CD4-positive, alpha-beta T cell (primary cell): ENCODE measurements around the gene IDNK. TPM values are rescaled to one million over a fixed set of nuclear protein-coding genes. Genes with fewer than 3 reads are reported as not detected.

Experiments
- ATAC-seq: fragments of 200-7000 bp; cut with Tn5 transposase; one replicate; pipeline ENCODE4 v1.10.0; 2022; ENCODE audit warnings: mild to moderate bottlenecking; ENCODE audit not compliant: poor library complexity
- CTCF ChIA-PET: fragments of 350-600 bp; sonication (Branson Sonifier 250); formaldehyde crosslinking; loops from one replicate; lab custom pipeline; 2021; ENCODE audit warnings: antibody characterized with exemption, inconsistent platforms; lab: Charles Lee
- POLR2A ChIA-PET: fragments of 350-600 bp; sonication (Branson Sonifier 250); formaldehyde crosslinking; loops from one replicate; lab custom pipeline; 2021; ENCODE audit warnings: antibody characterized with exemption, inconsistent platforms; lab: Charles Lee
- DNase-seq, 14 experiments: peaks; one replicate each; pipeline ENCODE4 v3.0.0-alpha.2; 2013 to 2020; ENCODE audit warnings: mixed read lengths in 2 of 14
- H3K27ac ChIP-seq, 2 donors: one replicate each; pipeline versions ENCODE4 v1.5.1 to v1.7.0; 2013; ENCODE audit warnings: low read length in 2 of 2, low read depth in 1 of 2, mild to moderate bottlenecking in 1 of 2
- H3K27me3 ChIP-seq, 2 experiments: 1 replicate in 1 of 2; 2 replicates in 1 of 2; pipeline versions ENCODE4 v1.6.1 to v1.7.0; 2013; ENCODE audit warnings: low read length in 2 of 2, control low read depth in 1 of 2, mild to moderate bottlenecking in 1 of 2, moderate library complexity in 1 of 2; ENCODE audit not compliant: insufficient read depth in 2 of 2, control insufficient read depth in 1 of 2
- H3K36me3 ChIP-seq: one replicate; pipeline ENCODE4 v1.6.1; 2013; ENCODE audit warnings: low read length, control low read depth; ENCODE audit not compliant: insufficient read depth
- H3K4me1 ChIP-seq: one replicate; pipeline ENCODE4 v1.6.1; 2013; ENCODE audit warnings: low read length, control low read depth; ENCODE audit not compliant: insufficient read depth
- H3K4me3 ChIP-seq: one replicate; pipeline ENCODE4 v1.5.1; 2013; ENCODE audit warnings: mild to moderate bottlenecking, low read length, moderate library complexity
- H3K9me3 ChIP-seq, 2 experiments: 1 replicate in 1 of 2; 2 replicates in 1 of 2; pipeline versions ENCODE4 v1.6.1 to v1.7.0; 2013; ENCODE audit warnings: low read length in 2 of 2, mild to moderate bottlenecking in 2 of 2, control low read depth in 1 of 2, moderate library complexity in 1 of 2; ENCODE audit not compliant: control insufficient read depth in 1 of 2, insufficient read depth in 1 of 2
- H3K27ac Mint-ChIP-seq: one replicate; pipeline ENCODE4 v1.8.0; 2020; ENCODE audit warnings: mixed read lengths
- H3K27me3 Mint-ChIP-seq: one replicate; pipeline ENCODE4 v1.8.0; 2021; ENCODE audit warnings: mixed read lengths
- H3K36me3 Mint-ChIP-seq: one replicate; pipeline ENCODE4 v1.8.0; 2021; ENCODE audit warnings: low read depth, mixed read lengths
- H3K4me1 Mint-ChIP-seq: one replicate; pipeline ENCODE4 v1.8.0; 2021; ENCODE audit warnings: low read depth, mixed read lengths
- H3K4me3 Mint-ChIP-seq: one replicate; pipeline ENCODE4 v1.8.0; 2020; ENCODE audit warnings: mild to moderate bottlenecking, mixed read lengths
- H3K9me3 Mint-ChIP-seq: one replicate; pipeline ENCODE4 v1.8.0; 2020; ENCODE audit warnings: mixed read lengths
- intact Hi-C, 2 experiments: fragments of 100-400 bp; cut with DNase I in 1 of 2; cut with micrococcal nuclease in 1 of 2; formaldehyde crosslinking; loops; one replicate each; pipeline versions ENCODE4 v1.15.1 to v1.9.0; 2023 to 2025; cut with DNase I, micrococcal nuclease
- total RNA-seq, 174 experiments: library from RNA in 2 of 174; stranded (reverse) in 2 of 174; gene quantifications; one replicate each; pipeline ENCODE4 v1.2.3 and lab custom pipeline; 2021 to 2026
- TF ChIP-seq, protein P1 (sequence below): fragments of 200-600 bp; IDR thresholded peaks from one replicate; pipeline ENCODE4 v1.8.0; 2022; ENCODE audit warnings: antibody characterized with exemption, mild to moderate bottlenecking

Gene IDNK
- total RNA-seq, 2 experiments from 2014 or later = 5.4 to 5.6 TPM

DNA sequence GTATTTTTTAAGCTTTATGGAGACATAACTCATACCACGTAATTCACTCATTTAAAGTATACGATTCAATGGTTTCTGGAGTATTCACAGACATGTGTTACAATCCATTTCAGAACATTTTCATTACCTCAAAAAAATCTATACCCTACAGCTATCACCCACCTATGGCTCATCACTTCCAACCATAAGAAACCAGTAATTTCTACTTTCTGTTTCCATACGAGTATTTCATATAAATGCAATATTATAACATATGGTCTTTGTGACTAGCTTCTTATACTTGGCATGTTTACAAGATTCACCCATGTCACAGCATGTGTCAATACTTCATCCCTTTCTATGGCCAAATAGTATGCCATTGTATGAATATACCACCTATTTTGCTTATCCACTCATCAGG, 66.0 kb downstream of the IDNK start:
- no peak overlapping the region for H3K4me3 ChIP-seq
- POLR2A ChIA-PET = interaction anchor here (0.8 to 1.9 kb wide), 2 partner anchors 18 to 19 kb away, joined by 3 to 8 read pairs; partner anchors contain the start of gene UBQLN1
- intact Hi-C loops = no loop called here
- DNase-seq (no peak), ATAC-seq (no peak)
- Mint-ChIP-seq H3K9me3 (no peaks in the 10 kb centered on the region), H3K4me1 (peaks cover 85% of the 10 kb centered on the region), H3K27me3 (no peaks in the 10 kb centered on the region), H3K4me3 (no peak overlapping the region), H3K27ac (peak overlapping the region; percentile 32), H3K36me3 (peaks cover 24% of the 10 kb centered on the region)
- H3K27ac ChIP-seq = no peak overlapping the region
- no peaks in the 10 kb centered on the region for H3K9me3 ChIP-seq
- H3K4me1 ChIP-seq = peaks cover 17% of the 10 kb centered on the region
- TF ChIP-seq, protein P1, sequence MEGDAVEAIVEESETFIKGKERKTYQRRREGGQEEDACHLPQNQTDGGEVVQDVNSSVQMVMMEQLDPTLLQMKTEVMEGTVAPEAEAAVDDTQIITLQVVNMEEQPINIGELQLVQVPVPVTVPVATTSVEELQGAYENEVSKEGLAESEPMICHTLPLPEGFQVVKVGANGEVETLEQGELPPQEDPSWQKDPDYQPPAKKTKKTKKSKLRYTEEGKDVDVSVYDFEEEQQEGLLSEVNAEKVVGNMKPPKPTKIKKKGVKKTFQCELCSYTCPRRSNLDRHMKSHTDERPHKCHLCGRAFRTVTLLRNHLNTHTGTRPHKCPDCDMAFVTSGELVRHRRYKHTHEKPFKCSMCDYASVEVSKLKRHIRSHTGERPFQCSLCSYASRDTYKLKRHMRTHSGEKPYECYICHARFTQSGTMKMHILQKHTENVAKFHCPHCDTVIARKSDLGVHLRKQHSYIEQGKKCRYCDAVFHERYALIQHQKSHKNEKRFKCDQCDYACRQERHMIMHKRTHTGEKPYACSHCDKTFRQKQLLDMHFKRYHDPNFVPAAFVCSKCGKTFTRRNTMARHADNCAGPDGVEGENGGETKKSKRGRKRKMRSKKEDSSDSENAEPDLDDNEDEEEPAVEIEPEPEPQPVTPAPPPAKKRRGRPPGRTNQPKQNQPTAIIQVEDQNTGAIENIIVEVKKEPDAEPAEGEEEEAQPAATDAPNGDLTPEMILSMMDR = no peak
- H3K36me3 ChIP-seq = peaks cover 5% of the 10 kb centered on the region
- CTCF ChIA-PET = interaction anchor here (0.8 kb wide), 1 partner anchor 9 kb away, joined by 3 read pairs; no protein-coding TSS in a partner anchor
- no peaks in the 10 kb centered on the region for H3K27me3 ChIP-seq

DNA sequence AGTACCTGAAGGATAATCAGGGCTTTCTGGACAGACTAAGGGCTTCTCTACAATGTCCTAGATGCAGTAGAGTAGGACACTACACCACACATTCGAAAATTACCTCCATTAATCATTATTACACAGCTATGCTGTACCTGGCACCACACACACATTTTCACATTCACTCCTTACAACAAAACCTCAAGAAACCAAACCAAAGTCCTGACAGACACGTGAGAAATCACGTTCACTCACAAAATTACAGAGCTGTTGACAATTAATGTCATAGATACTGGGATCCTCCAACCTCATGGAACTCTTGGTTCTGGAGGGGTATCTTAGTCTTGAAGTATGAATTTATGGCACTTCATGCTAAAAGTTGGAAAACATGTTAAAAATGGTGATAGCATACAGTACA, 68.5 kb downstream of the IDNK start:
- CTCF ChIA-PET = no interaction called here
- Mint-ChIP-seq H3K27me3 (no peaks in the 10 kb centered on the region), H3K4me1 (peaks cover 92% of the 10 kb centered on the region), H3K9me3 (no peaks in the 10 kb centered on the region), H3K36me3 (peaks cover 12% of the 10 kb centered on the region), H3K27ac (peak overlapping the region; percentile 16), H3K4me3 (peak overlapping the region; percentile 27)
- Histone ChIP-seq H3K4me3 (no peak overlapping the region), H3K36me3 (peaks cover 3% of the 10 kb centered on the region), H3K27ac (no peak overlapping the region), H3K4me1 (peaks cover 28% of the 10 kb centered on the region), H3K27me3 (no peaks in the 10 kb centered on the region), H3K9me3 (no peaks in the 10 kb centered on the region)
- ATAC-seq (no peak), DNase-seq (no peak)
- POLR2A ChIA-PET = interaction anchor here (0.9 to 2.5 kb wide), 2 partner anchors 16 to 69 kb away, joined by 3 to 12 read pairs; partner anchors contain the start of genes IDNK and UBQLN1
- TF ChIP-seq, protein P1 = no peak
- intact Hi-C loops = no loop called here

Other genes with a start within 250 kb of the IDNK start
- gene FRMD3, start 84.7 kb upstream of the IDNK start, total RNA-seq = 1 to 10 TPM in 1 of 2 experiments, under 1 TPM in 1; 0.53 to 1.0 TPM
- gene UBQLN1, start 84.8 kb downstream of the IDNK start, total RNA-seq = 100 to 1,000 TPM; 178 to 185 TPM
- 1 to 10 TPM; 7.3 to 9.5 TPM for gene GKAP1, start 194.6 kb downstream of the IDNK start, total RNA-seq